AG04449 (cell line): ENCODE data around the gene ZRANB3.
"Not testable (repeated sequence)": the region's sequence is repeated elsewhere in the genome, so short reads cannot be mapped to it uniquely, and the experiment has no call there.

ENCODE experiments used
- CTCF ChIA-PET: fragments of 350-600 bp; formaldehyde crosslinking; extraction: SDS; loops from one replicate; lab custom pipeline; 2021; ENCODE audit warnings: antibody characterized with exemption; lab: Yijun Ruan, JAX
- POLR2A ChIA-PET: fragments of 400-600, 350-600 bp; formaldehyde crosslinking; extraction: SDS; loops from one replicate; lab custom pipeline; 2020; ENCODE audit warnings: antibody characterized with exemption, inconsistent platforms; lab: Yijun Ruan, JAX
- DNase-seq: peaks from one replicate; pipeline ENCODE4 v3.0.0-alpha.2; 2010; ENCODE audit warnings: low read depth, low spot score
- H3K4me3 ChIP-seq: 2 replicates; pipeline ENCODE4 v1.5.1; 2011; ENCODE audit warnings: low read depth, mild to moderate bottlenecking, control low read depth, low read length
- TF ChIP-seq, protein P1 (sequence below): IDR thresholded peaks from one replicate; pipeline ENCODE4 v1.5.1; 2011; ENCODE audit warnings: mild to moderate bottlenecking, moderate library complexity, low read length, control low read depth, inconsistent platforms; ENCODE audit not compliant: insufficient read depth; ENCODE audit errors: missing control alignments

ZRANB3 gene

DNA sequence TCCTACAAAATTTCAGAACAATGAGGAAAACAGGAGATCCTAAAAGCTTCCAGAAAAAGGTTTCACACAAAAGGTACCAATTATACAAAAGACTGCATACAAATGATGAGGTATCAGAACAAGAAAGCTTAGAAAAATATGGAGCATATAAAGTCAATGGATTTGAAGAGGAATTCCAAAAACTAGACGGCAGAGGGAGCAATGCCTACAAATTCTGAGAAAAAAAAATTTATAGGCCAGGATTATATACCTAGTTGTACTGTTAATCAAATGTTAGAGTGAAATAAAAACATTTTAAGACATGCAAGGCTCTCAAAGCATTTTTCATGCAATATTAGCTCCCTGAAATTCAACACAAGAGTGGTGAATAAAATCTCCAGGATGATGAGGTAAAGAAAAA, 106.2 kb downstream of the ZRANB3 start:
- CTCF ChIA-PET: interaction anchor here (0.8 to 1.8 kb wide), 4 partner anchors 283 to 411 kb away, joined by 3 to 8 read pairs (median 3); no protein-coding TSS in a partner anchor
- POLR2A ChIA-PET: no interaction called here
- TF ChIP-seq, protein P1, sequence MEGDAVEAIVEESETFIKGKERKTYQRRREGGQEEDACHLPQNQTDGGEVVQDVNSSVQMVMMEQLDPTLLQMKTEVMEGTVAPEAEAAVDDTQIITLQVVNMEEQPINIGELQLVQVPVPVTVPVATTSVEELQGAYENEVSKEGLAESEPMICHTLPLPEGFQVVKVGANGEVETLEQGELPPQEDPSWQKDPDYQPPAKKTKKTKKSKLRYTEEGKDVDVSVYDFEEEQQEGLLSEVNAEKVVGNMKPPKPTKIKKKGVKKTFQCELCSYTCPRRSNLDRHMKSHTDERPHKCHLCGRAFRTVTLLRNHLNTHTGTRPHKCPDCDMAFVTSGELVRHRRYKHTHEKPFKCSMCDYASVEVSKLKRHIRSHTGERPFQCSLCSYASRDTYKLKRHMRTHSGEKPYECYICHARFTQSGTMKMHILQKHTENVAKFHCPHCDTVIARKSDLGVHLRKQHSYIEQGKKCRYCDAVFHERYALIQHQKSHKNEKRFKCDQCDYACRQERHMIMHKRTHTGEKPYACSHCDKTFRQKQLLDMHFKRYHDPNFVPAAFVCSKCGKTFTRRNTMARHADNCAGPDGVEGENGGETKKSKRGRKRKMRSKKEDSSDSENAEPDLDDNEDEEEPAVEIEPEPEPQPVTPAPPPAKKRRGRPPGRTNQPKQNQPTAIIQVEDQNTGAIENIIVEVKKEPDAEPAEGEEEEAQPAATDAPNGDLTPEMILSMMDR: no peak
- H3K4me3 ChIP-seq: no peak overlapping the region
- no peak for DNase-seq

- H3K4me3 ChIP-seq: no peak overlapping the region
- ChIA-PET POLR2A (no interaction called here), CTCF (no interaction called here)
- TF ChIP-seq, protein P1: no peak
- no peak for DNase-seq
Measured at GRCh38 chr2:135422898-135423297, 108.1 kb downstream of the ZRANB3 start.

DNA sequence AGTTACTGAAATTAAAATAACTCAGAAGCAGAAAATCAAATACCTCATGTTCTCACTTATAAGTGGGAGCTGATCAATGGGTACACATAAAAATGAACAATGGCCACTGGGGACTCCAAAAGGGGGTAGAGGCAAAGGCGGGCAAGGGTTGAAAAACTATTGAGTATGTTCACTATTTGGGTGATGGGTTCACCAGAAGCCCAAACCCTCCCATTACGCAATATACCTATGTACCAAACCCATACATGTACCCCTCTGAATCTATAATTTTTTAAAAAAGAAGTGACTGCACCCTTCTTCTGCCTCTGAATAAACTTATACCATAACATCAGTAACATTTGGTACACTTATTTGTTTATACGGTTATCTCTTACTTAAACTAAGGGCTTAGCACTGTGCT, 119.4 kb downstream of the ZRANB3 start:
- ChIA-PET CTCF (no interaction called here), POLR2A (no interaction called here)
- no peak overlapping the region for H3K4me3 ChIP-seq
- TF ChIP-seq, protein P1: no peak
- no peak for DNase-seq

DNA sequence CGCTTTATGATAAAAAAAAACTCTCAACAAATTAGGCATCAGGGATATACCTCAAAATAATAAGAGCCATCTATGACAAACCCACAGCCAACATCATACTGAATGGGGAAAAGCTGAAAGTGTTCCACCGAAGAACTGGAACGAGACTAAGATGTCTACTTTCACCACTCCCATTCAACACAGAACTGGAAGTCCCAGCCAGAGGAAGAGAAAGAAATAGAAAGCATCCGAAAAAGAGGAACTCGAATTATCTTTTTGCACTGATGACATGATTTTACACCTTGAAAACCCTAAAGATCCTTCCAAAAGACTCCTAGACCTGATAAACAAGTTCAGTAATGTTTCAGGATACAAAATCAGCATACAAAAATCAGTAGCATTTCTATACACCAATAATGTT, 121.6 kb downstream of the ZRANB3 start:
- CTCF ChIA-PET: no interaction called here
- DNase-seq: no peak
- POLR2A ChIA-PET: no interaction called here
- TF ChIP-seq, protein P1: no peak
- no peak overlapping the region for H3K4me3 ChIP-seq

DNA sequence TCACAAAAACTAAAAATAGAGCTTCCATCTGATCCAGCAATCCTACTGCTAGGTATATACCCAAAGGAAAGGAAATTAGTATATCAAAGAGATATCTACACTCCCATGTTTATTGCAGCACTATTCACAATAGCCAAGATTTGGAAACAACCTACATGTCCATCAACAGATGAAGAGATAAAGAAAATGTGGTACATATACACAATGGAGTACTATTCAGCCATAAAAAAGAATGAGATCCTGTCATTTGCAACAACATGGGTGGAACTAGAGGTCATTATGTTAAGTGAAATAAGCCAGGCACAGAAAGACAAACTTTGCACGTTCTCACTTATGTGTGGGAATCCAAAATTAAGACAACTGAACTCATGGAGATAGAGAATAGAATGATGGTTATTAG, 134.8 kb downstream of the ZRANB3 start:
- POLR2A ChIA-PET, CTCF ChIA-PET, H3K4me3 ChIP-seq, DNase-seq: not testable (repeated sequence)

- POLR2A ChIA-PET: no interaction called here
- DNase-seq: no peak
- no peak overlapping the region for H3K4me3 ChIP-seq
- CTCF ChIA-PET: no interaction called here
- TF ChIP-seq, protein P1: no peak
Measured at GRCh38 chr2:135386993-135387392, 144.0 kb downstream of the ZRANB3 start.

DNA sequence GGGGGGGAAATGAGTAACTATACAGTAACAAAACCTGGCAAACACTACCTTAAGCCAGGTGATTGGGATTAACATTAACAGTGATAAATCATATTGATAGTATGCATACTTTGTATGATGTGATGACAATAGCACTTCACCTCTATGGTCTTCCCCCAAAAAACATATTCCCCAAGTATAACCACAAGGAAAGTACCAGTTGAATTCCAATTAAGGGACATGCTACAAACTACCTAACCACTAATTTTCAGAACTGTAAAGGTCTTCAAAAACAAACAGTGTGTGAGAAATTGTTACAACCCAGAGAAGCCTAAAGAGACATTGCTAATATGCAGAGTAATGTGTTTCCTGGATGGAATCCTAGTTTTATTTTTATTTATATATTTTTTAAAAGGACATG, 152.4 kb downstream of the ZRANB3 start:
- POLR2A ChIA-PET: no interaction called here
- DNase-seq: no peak
- TF ChIP-seq, protein P1: no peak
- no peak overlapping the region for H3K4me3 ChIP-seq
- CTCF ChIA-PET: no interaction called here
